Uterus (tissue), 2 donors: Measurements from ENCODE around the gene CASKIN1.

Experiments
- POLR2A ChIP-seq, 2 donors: fragments of 450-650 bp; IDR thresholded peaks; one replicate each; pipeline ENCODE4 v1.6.1; 2016; ENCODE audit warnings: antibody characterized with exemption in 2 of 2, mild to moderate bottlenecking in 1 of 2, moderate library complexity in 1 of 2
- TF ChIP-seq, protein P1 (sequence below), 4 experiments: fragments of 200-600 bp in 2 of 4; fragments of 450-650 bp in 2 of 4; sonication (generic) in 2 of 4; IDR thresholded peaks; one replicate each; pipeline ENCODE4 v1.5.1; 2016 to 2019; ENCODE audit warnings: antibody characterized with exemption in 4 of 4, mild to moderate bottlenecking in 2 of 4, moderate library complexity in 1 of 4

DNA sequence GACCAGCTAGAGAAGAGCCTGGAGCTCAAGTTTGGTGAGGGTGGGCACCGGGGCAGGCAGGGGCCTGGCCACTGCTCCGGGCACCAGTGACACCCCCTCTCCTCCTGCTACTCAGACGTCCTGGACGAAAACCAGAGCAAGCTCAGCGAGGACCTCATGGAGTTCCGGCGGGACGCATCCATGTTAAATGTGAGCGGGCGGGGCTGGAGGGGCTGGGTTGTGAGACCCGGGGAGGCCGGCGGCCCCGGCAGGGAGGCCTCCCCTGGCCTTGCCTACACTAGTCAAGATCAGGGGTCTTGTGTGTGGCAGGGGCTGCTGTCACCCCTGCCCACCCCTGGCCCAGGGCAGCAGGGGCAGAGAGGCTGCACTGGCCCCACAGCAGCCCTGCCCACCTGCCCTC, 23.0 kb downstream of the CASKIN1 start:
- no peak for TF ChIP-seq POLR2A (IDR thresholded peaks at IDR 0.05)
- TF ChIP-seq, protein P1, sequence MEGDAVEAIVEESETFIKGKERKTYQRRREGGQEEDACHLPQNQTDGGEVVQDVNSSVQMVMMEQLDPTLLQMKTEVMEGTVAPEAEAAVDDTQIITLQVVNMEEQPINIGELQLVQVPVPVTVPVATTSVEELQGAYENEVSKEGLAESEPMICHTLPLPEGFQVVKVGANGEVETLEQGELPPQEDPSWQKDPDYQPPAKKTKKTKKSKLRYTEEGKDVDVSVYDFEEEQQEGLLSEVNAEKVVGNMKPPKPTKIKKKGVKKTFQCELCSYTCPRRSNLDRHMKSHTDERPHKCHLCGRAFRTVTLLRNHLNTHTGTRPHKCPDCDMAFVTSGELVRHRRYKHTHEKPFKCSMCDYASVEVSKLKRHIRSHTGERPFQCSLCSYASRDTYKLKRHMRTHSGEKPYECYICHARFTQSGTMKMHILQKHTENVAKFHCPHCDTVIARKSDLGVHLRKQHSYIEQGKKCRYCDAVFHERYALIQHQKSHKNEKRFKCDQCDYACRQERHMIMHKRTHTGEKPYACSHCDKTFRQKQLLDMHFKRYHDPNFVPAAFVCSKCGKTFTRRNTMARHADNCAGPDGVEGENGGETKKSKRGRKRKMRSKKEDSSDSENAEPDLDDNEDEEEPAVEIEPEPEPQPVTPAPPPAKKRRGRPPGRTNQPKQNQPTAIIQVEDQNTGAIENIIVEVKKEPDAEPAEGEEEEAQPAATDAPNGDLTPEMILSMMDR (IDR thresholded peaks at IDR 0.05): no peak
